ENCODE measurements around the gene SFRP2.

The SFRP2 gene

GRCh38 chr4:153773236-153773690 is 15.6 kb downstream of the SFRP2 start:
- no peak overlapping the region for H3K27ac Mint-ChIP-seq
- H3K9me3 Mint-ChIP-seq, result peaks cover under 1% of the 10 kb centered on the region
- no peaks in the 10 kb centered on the region for H3K36me3 Mint-ChIP-seq (ENCODE audit: low read depth)
- DNase-seq (ENCODE audit: low spot score), result no peak
- no peaks in the 10 kb centered on the region for H3K4me1 Mint-ChIP-seq (ENCODE audit: low read depth)
- H3K4me3 Mint-ChIP-seq, result no peak overlapping the region
- peaks cover 46% of the 10 kb centered on the region for H3K27me3 Mint-ChIP-seq (ENCODE audit: low read depth)

GRCh38 chr4:153771046-153771445 is 17.8 kb downstream of the SFRP2 start:
- no peaks in the 10 kb centered on the region for H3K36me3 Mint-ChIP-seq (ENCODE audit: low read depth)
- no peak overlapping the region for H3K27ac Mint-ChIP-seq
- H3K9me3 Mint-ChIP-seq, result no peaks in the 10 kb centered on the region
- H3K4me3 Mint-ChIP-seq, result no peak overlapping the region
- H3K27me3 Mint-ChIP-seq (ENCODE audit: low read depth), result peaks cover 38% of the 10 kb centered on the region
- H3K4me1 Mint-ChIP-seq (ENCODE audit: low read depth), result no peaks in the 10 kb centered on the region
- no peak for DNase-seq (ENCODE audit: low spot score)

DNA sequence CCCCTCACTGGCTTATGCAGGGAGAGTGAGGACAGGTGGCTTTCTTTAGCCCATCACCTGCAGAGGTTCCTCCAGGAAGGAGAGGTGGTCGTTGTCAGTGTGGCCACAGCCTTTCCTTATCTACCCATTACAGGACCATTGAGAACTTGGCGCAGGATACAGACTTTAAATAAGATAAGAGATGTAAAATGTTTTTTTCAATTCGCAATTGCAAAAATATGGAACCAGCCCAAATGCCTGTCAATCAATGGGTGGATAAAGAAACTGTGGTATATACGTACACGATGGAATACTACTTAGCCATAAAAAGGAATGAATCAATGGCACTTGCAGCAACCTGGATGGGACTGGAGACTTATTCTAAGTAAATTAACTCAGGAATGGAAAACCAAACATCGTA is 22.1 kb downstream of the SFRP2 start:
- no peak overlapping the region for H3K4me3 Mint-ChIP-seq
- no peak for DNase-seq (ENCODE audit: low spot score)
- no peaks in the 10 kb centered on the region for H3K36me3 Mint-ChIP-seq (ENCODE audit: low read depth)
- H3K4me1 Mint-ChIP-seq (ENCODE audit: low read depth), result no peaks in the 10 kb centered on the region
- H3K27ac Mint-ChIP-seq, result no peak overlapping the region
- peaks cover 28% of the 10 kb centered on the region for H3K27me3 Mint-ChIP-seq (ENCODE audit: low read depth)
- no peaks in the 10 kb centered on the region for H3K9me3 Mint-ChIP-seq

GRCh38 chr4:153765894-153766293 is 23.0 kb downstream of the SFRP2 start:
- Mint-ChIP-seq H3K27me3 (ENCODE audit: low read depth) (peaks cover 29% of the 10 kb centered on the region), H3K36me3 (ENCODE audit: low read depth) (no peaks in the 10 kb centered on the region), H3K27ac (no peak overlapping the region), H3K4me1 (ENCODE audit: low read depth) (no peaks in the 10 kb centered on the region), H3K9me3 (no peaks in the 10 kb centered on the region), H3K4me3 (no peak overlapping the region)
- no peak for DNase-seq (ENCODE audit: low spot score)

- no peak overlapping the region for H3K4me3 Mint-ChIP-seq
- no peaks in the 10 kb centered on the region for H3K36me3 Mint-ChIP-seq (ENCODE audit: low read depth)
- H3K4me1 Mint-ChIP-seq (ENCODE audit: low read depth), result no peaks in the 10 kb centered on the region
- no peak overlapping the region for H3K27ac Mint-ChIP-seq
- no peak for DNase-seq (ENCODE audit: low spot score)
- no peaks in the 10 kb centered on the region for H3K9me3 Mint-ChIP-seq
- peaks cover 29% of the 10 kb centered on the region for H3K27me3 Mint-ChIP-seq (ENCODE audit: low read depth)
Measured at GRCh38 chr4:153764601-153765368, 24.1 kb downstream of the SFRP2 start.

GRCh38 chr4:153763404-153763803 is 25.5 kb downstream of the SFRP2 start:
- DNase-seq (ENCODE audit: low spot score), result no peak
- H3K36me3 Mint-ChIP-seq (ENCODE audit: low read depth), result no peaks in the 10 kb centered on the region
- H3K27me3 Mint-ChIP-seq (ENCODE audit: low read depth), result peaks cover 39% of the 10 kb centered on the region
- peaks cover 1% of the 10 kb centered on the region for H3K4me1 Mint-ChIP-seq (ENCODE audit: low read depth)
- H3K27ac Mint-ChIP-seq, result no peak overlapping the region
- no peak overlapping the region for H3K4me3 Mint-ChIP-seq
- H3K9me3 Mint-ChIP-seq, result no peaks in the 10 kb centered on the region

DNA sequence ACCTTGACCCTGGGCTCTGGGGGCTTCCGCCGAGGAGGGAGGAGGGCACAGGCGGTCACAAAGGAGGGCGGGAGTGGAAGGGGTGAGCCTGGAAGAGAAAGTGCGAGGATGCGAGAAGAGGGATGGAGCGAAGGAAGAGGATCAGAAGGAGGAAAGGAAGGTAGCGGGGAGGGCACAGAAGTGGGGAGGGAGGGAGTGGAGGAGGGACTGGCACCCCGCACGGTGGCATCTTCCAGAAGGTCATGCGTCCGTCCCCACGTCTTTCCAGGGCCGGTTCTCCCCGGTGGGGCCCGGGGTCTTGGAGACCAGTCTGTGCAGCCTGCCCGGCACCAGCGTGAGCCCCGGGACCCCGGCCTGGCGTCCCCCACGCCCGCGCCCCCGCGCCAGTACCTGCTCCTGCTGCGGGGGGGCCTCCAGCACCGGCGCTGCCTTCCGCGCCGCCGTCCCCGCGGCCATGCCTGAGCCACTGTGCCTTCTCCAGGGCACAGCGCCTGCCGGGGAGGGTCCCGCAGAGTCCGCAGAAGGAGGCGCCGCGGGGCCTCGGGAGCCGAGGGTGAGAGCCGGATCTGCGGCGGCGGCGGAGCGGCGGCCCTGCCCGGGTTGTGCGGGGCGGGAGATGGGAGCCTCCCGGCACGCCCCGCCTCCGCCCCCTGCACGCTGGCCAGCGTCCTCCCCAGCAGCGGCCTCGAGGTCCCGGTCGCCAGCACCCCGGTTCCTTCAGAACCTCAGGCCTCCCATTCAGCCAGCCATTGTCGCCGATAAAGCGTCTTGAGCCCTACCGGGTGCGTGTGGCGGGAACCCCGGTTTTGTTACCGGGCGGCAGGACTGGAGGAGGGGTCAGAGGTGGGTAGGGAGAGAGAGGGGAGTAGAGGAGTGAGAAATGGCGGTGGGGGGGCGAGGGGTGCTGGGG is 29.2 kb downstream of the SFRP2 start, which contains the start of gene RNF175:
TSS of gene RNF175 (minus strand) at position 618 of the 910 bp plus-strand sequence. CDS start at position 456, 162 bp downstream.
- H3K9me3 Mint-ChIP-seq, result no peaks in the 10 kb centered on the region
- no peaks in the 10 kb centered on the region for H3K36me3 Mint-ChIP-seq (ENCODE audit: low read depth)
- peaks cover 4% of the 10 kb centered on the region for H3K4me1 Mint-ChIP-seq (ENCODE audit: low read depth)
- H3K4me3 Mint-ChIP-seq, result peak within 1 kb of the TSS; percentile 12
- no peak within 1 kb of the TSS for H3K27ac Mint-ChIP-seq
- DNase-seq (ENCODE audit: low spot score), result no peak
- H3K27me3 Mint-ChIP-seq (ENCODE audit: low read depth), result peaks cover 67% of the 10 kb centered on the region

DNA sequence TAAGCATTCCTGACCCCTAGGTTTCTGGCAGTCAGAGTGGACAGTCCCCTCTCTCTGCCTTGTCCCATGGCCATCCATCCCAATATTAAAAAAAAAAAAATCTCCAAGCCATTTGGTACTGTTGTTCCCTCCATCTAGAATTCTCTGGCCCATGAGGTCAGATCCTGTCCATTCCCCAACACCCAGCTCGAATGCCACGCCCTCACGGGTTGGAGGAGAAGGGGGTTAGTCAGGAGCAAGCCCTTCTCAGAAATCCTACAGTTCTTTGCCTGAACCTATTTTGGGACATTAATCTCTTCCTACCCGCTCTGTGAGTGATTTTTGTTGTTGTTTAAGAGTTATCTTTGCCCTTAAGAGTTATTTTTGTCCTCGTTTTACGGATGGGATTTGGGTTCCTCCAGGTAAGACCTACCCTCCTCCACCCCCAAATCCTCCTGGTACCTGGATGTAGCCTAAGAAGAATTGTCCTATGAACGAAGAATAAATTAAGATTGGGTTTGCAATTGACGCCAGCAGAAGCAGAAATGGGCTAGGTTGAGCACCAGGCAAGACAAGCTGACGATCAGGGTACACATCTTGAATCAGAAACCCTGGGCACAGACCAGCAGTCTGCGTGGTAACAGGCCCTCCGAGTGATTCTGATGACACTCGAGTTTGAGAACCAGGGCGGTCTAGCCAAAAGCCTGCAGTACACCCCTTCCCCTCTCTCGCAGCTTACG is 30.0 kb downstream of the SFRP2 start:
- Mint-ChIP-seq H3K27me3 (ENCODE audit: low read depth) (peaks cover 67% of the 10 kb centered on the region), H3K27ac (no peak overlapping the region), H3K4me1 (ENCODE audit: low read depth) (peaks cover 4% of the 10 kb centered on the region), H3K9me3 (no peaks in the 10 kb centered on the region), H3K4me3 (peak overlapping the region; percentile 12), H3K36me3 (ENCODE audit: low read depth) (no peaks in the 10 kb centered on the region)
- DNase-seq (ENCODE audit: low spot score), result no peak

DNA sequence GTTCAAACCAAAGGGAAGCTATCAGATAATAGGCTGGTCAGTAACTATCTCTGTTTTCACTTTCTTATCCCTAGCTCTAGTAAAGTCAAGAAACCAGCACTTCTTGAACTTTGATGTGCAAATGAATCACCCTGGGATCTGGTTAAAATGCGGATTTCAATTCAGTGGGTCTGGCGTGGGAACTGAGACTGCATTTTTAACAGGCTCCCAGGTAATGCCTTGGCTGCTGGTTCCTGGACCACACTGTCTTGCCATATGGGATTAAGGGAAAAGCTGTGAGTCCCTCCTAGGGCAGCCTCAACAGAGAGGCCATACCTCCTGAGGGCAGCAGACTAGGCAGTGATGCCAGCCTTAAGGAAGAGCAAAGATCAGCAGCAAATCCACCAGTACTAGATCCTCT is 30.7 kb downstream of the SFRP2 start:
- no peak for DNase-seq (ENCODE audit: low spot score)
- H3K27me3 Mint-ChIP-seq (ENCODE audit: low read depth), result peaks cover 63% of the 10 kb centered on the region
- peaks cover 4% of the 10 kb centered on the region for H3K4me1 Mint-ChIP-seq (ENCODE audit: low read depth)
- no peak overlapping the region for H3K4me3 Mint-ChIP-seq
- H3K27ac Mint-ChIP-seq, result no peak overlapping the region
- H3K36me3 Mint-ChIP-seq (ENCODE audit: low read depth), result no peaks in the 10 kb centered on the region
- H3K9me3 Mint-ChIP-seq, result no peaks in the 10 kb centered on the region

DNA sequence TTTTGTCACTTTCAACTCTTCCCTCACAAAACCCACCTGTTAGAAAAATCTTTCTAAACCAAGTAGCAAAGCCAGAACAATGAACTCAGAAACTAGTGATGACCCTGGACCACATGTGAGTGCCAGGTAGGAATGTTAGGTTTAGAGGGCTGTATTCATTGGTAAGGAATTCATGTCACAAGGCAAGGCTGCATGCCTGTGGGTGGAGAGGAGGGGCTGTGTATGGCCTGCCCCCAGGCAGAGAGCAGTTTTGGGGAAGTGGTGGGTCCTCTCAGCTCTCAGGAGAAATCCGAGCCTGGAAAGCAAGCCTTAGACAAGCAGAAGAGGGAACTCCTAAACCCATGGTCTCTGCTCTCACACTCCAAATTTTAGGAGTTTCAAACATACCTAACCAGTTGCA is 31.5 kb downstream of the SFRP2 start:
- H3K36me3 Mint-ChIP-seq (ENCODE audit: low read depth), result no peaks in the 10 kb centered on the region
- H3K9me3 Mint-ChIP-seq, result no peaks in the 10 kb centered on the region
- peaks cover 59% of the 10 kb centered on the region for H3K27me3 Mint-ChIP-seq (ENCODE audit: low read depth)
- peaks cover 4% of the 10 kb centered on the region for H3K4me1 Mint-ChIP-seq (ENCODE audit: low read depth)
- H3K4me3 Mint-ChIP-seq, result no peak overlapping the region
- no peak for DNase-seq (ENCODE audit: low spot score)
- no peak overlapping the region for H3K27ac Mint-ChIP-seq

DNA sequence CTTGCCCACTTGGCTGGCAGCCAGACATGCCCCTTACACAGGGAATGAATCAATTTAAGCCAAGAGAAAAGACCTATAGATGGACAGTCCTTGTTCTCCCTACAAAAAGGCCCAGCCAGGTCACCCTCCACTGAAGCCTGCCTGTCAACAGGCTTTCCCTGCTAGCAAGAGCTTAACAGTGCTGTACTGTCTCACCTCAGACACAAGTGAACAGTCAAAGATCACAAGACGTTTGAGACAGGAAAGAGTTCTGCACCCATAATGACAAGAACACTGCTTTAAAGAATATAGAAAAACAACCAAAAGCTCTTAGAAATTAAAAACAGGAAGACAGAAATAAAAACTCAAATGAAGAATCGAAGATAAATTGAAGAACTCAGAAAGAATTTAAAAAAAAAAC is 33.7 kb downstream of the SFRP2 start:
- H3K27ac Mint-ChIP-seq, result no peak overlapping the region
- H3K4me1 Mint-ChIP-seq (ENCODE audit: low read depth), result peaks cover 5% of the 10 kb centered on the region
- no peak for DNase-seq (ENCODE audit: low spot score)
- peaks cover 50% of the 10 kb centered on the region for H3K27me3 Mint-ChIP-seq (ENCODE audit: low read depth)
- no peaks in the 10 kb centered on the region for H3K36me3 Mint-ChIP-seq (ENCODE audit: low read depth)
- H3K9me3 Mint-ChIP-seq, result no peaks in the 10 kb centered on the region
- H3K4me3 Mint-ChIP-seq, result no peak overlapping the region

DNA sequence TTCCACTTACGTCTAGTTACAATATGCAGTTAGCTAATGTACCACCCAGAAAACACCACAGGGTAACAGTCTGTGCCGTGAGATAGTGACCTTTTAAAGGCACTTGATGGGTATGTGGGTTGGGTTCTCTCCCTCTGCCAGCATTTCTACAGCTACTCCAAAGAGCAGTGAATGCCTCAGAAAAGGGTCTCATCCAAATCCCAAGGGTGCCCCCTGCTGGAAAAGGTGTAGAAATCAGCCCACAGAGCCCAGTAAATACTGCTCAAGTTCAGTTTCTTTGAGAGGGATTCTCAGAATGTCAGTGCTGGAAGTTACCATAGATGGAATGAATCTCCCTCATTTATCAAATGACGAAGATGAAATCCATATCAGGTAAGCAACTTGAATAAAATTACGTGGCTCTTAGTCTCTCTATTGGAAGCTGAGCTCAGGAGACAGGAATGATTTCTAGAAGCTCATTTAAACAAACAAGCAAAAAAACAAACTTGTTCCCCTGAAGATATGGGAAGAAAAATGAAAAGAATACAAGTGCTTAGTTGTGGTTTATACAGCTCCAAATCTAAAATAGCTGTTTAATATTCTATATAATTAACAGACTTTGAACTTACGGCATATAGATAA is 38.6 kb downstream of the SFRP2 start:
- Mint-ChIP-seq H3K27ac (no peak overlapping the region), H3K27me3 (ENCODE audit: low read depth) (peaks cover 26% of the 10 kb centered on the region), H3K36me3 (ENCODE audit: low read depth) (no peaks in the 10 kb centered on the region), H3K4me1 (ENCODE audit: low read depth) (peaks cover 8% of the 10 kb centered on the region), H3K9me3 (no peaks in the 10 kb centered on the region), H3K4me3 (no peak overlapping the region)
- peak; percentile 57 for DNase-seq (ENCODE audit: low spot score)

GRCh38 chr4:153748378-153748777 is 40.5 kb downstream of the SFRP2 start:
- Mint-ChIP-seq H3K27me3 (ENCODE audit: low read depth) (peaks cover 24% of the 10 kb centered on the region), H3K4me1 (ENCODE audit: low read depth) (peaks cover 6% of the 10 kb centered on the region), H3K27ac (no peak overlapping the region), H3K36me3 (ENCODE audit: low read depth) (no peaks in the 10 kb centered on the region), H3K9me3 (no peaks in the 10 kb centered on the region), H3K4me3 (no peak overlapping the region)
- DNase-seq (ENCODE audit: low spot score), result no peak

Measured in T-helper 2 cell treated with Interferon-gamma antibody and Interleukin-4, amounts not matched to agents 5 μg/mL and 100 μg/mL, for 36 hours (primary cell).